ENCODE measurements around the gene ETFB.
A peak's percentile ranks its signal among the peaks of the same experiment; 100 is the strongest.

GRCh38 chr19:51398096-51398704 is 32.0 kb upstream of the ETFB start:
- TF ChIP-seq CTCF (IDR thresholded peaks at IDR 0.05) (peak in 6 of 7 experiments; percentile 17 to 46 (median 36)), POLR2A (IDR thresholded peaks at IDR 0.05) (no peak)

All from body of pancreas (tissue), 4 donors.